ENCODE data around the gene RAB7A.
"Not testable (repeated sequence)": the region's sequence is repeated elsewhere in the genome, so short reads cannot be mapped to it uniquely, and the experiment has no call there.

GRCh38 chr3:128829925-128830625 is 104.1 kb downstream of the RAB7A start:
- not testable (repeated sequence) for TF ChIP-seq POLR2A, CTCF (IDR thresholded peaks at IDR 0.05)
